HAP-1 (cell line): Measurements from ENCODE around the gene SF3A1.

ENCODE experiments used
- DNase-seq, 2 experiments: peaks; one replicate each; pipeline ENCODE4 v3.0.0-alpha.2; 2016 to 2020; ENCODE audit warnings: low spot score in 2 of 2
- H3K27me3 ChIP-seq: fragments of 250-450 bp; sonication (Bioruptor Pico); 2 replicates; pipeline ENCODE4 v1.5.1; 2020; ENCODE audit warnings: low read depth, mild to moderate bottlenecking, moderate library complexity
- H3K36me3 ChIP-seq: fragments of 250-450 bp; sonication (Bioruptor Pico); replicated peaks from 2 replicates; pipeline ENCODE4 v1.5.1; 2020; ENCODE audit warnings: mild to moderate bottlenecking
- H3K4me1 ChIP-seq: fragments of 250-450 bp; sonication (Bioruptor Pico); 2 replicates; pipeline ENCODE4 v1.5.1; 2020; ENCODE audit warnings: mild to moderate bottlenecking
- H3K4me3 ChIP-seq: fragments of 250-450 bp; sonication (Bioruptor Pico); 2 replicates; pipeline ENCODE4 v1.5.1; 2020; ENCODE audit warnings: mild to moderate bottlenecking, moderate library complexity
- H3K9me3 ChIP-seq: fragments of 250-450 bp; sonication (Bioruptor Pico); 2 replicates; pipeline ENCODE4 v1.5.1; 2020; ENCODE audit warnings: mild to moderate bottlenecking, moderate library complexity
- in situ Hi-C: fragments of 300-500 bp; cut with MboI; formaldehyde crosslinking; loops from 3 replicates; pipeline ENCODE4 v1.14.3; 2020; ENCODE audit warnings: low sequenced_read_pairs, inconsistent platforms, mixed read lengths

SF3A1 gene

GRCh38 chr22:30396871-30397655 is 40.4 kb upstream of the SF3A1 start, which contains the start of gene SEC14L2:
Gene SEC14L2 (plus strand): TSS chr22:30397018. CDS start chr22:30397117, 99 bp downstream.
- in situ Hi-C loops: loop anchor here (25.0 kb wide), 1 partner anchor 285 kb away; no protein-coding TSS in a partner anchor
- Histone ChIP-seq H3K9me3 (no peaks in the 10 kb centered on the region), H3K4me3 (peak within 1 kb of the TSS; percentile 53), H3K4me1 (0 out of 2 replicates have a peak, but pooled peaks cover 2% of the 10 kb centered on the region), H3K27me3 (no peaks in the 10 kb centered on the region), H3K36me3 (no peaks in the 10 kb centered on the region)
- peak; percentile 63 to 85 for DNase-seq

- in situ Hi-C loops: loop anchor here (25.0 kb wide), 1 partner anchor 282 kb away; no protein-coding TSS in a partner anchor
- no peak overlapping the region for H3K4me3 ChIP-seq
- H3K36me3 ChIP-seq: no peaks in the 10 kb centered on the region
- H3K4me1 ChIP-seq: 0 out of 2 replicates have a peak, but pooled peaks cover 2% of the 10 kb centered on the region
- no peak for DNase-seq
- H3K27me3 ChIP-seq: no peaks in the 10 kb centered on the region
- H3K9me3 ChIP-seq: peaks cover 6% of the 10 kb centered on the region; the same call in 1 of the 2 replicates
Measured at GRCh38 chr22:30393885-30394284, 37.2 kb upstream of the SF3A1 start.

- peaks cover 6% of the 10 kb centered on the region; the same call in 1 of the 2 replicates for H3K9me3 ChIP-seq
- no peak for DNase-seq
- no peaks in the 10 kb centered on the region for H3K27me3 ChIP-seq
- in situ Hi-C loops: loop anchor here (25.0 kb wide), 1 partner anchor 281 kb away; no protein-coding TSS in a partner anchor
- 0 out of 2 replicates have a peak, but pooled peaks cover 2% of the 10 kb centered on the region for H3K4me1 ChIP-seq
- no peaks in the 10 kb centered on the region for H3K36me3 ChIP-seq
- no peak overlapping the region for H3K4me3 ChIP-seq
Measured at GRCh38 chr22:30393322-30393680, 36.6 kb upstream of the SF3A1 start.

- Histone ChIP-seq H3K4me3 (no peak overlapping the region), H3K27me3 (no peaks in the 10 kb centered on the region), H3K36me3 (no peaks in the 10 kb centered on the region), H3K9me3 (peaks cover 6% of the 10 kb centered on the region; the same call in 1 of the 2 replicates), H3K4me1 (0 out of 2 replicates have a peak, but pooled peaks cover 2% of the 10 kb centered on the region)
- in situ Hi-C loops: loop anchor here (25.0 kb wide), 1 partner anchor 280 kb away; no protein-coding TSS in a partner anchor
- no peak for DNase-seq
Measured at GRCh38 chr22:30392661-30393321, 36.1 kb upstream of the SF3A1 start.

- Histone ChIP-seq H3K27me3 (no peaks in the 10 kb centered on the region), H3K36me3 (no peaks in the 10 kb centered on the region), H3K9me3 (peaks cover 6% of the 10 kb centered on the region; the same call in 1 of the 2 replicates), H3K4me3 (no peak overlapping the region), H3K4me1 (peaks cover 3% of the 10 kb centered on the region; the same call in 1 of the 2 replicates)
- peak; percentile 35 to 76 for DNase-seq
- in situ Hi-C loops: loop anchor here (25.0 kb wide), 1 partner anchor 279 kb away; no protein-coding TSS in a partner anchor
Measured at GRCh38 chr22:30390974-30391691, 34.4 kb upstream of the SF3A1 start.

GRCh38 chr22:30386960-30387827 is 30.5 kb upstream of the SF3A1 start, which contains the start of gene RNF215:
Gene RNF215 (minus strand): TSS chr22:30387411. CDS start chr22:30387313, 98 bp downstream.
- Histone ChIP-seq H3K9me3 (peaks cover 6% of the 10 kb centered on the region; the same call in 1 of the 2 replicates), H3K36me3 (peaks cover 7% of the 10 kb centered on the region; the same call in 1 of the 2 replicates), H3K4me3 (peak within 1 kb of the TSS; percentile 55), H3K4me1 (peaks cover 3% of the 10 kb centered on the region; the same call in 1 of the 2 replicates), H3K27me3 (no peaks in the 10 kb centered on the region)
- DNase-seq: peak; percentile 74 to 91
- in situ Hi-C loops: loop anchor here (25.0 kb wide), 1 partner anchor 275 kb away; no protein-coding TSS in a partner anchor

- in situ Hi-C loops: loop anchor here (25.0 kb wide), 1 partner anchor 274 kb away; no protein-coding TSS in a partner anchor
- Histone ChIP-seq H3K36me3 (peaks cover 11% of the 10 kb centered on the region; the same call in 1 of the 2 replicates), H3K27me3 (no peaks in the 10 kb centered on the region), H3K9me3 (peaks cover 6% of the 10 kb centered on the region; the same call in 1 of the 2 replicates), H3K4me1 (peaks cover 3% of the 10 kb centered on the region; the same call in 1 of the 2 replicates), H3K4me3 (peak overlapping the region; percentile 55)
- DNase-seq: no peak
Measured at GRCh38 chr22:30386608-30386959, 29.9 kb upstream of the SF3A1 start.

GRCh38 chr22:30385942-30386341 is 29.2 kb upstream of the SF3A1 start:
- Histone ChIP-seq H3K36me3 (peaks cover 11% of the 10 kb centered on the region; the same call in 1 of the 2 replicates), H3K4me3 (no peak overlapping the region), H3K4me1 (peaks cover 3% of the 10 kb centered on the region; the same call in 1 of the 2 replicates), H3K9me3 (peaks cover 3% of the 10 kb centered on the region; the same call in 1 of the 2 replicates), H3K27me3 (no peaks in the 10 kb centered on the region)
- no peak for DNase-seq
- in situ Hi-C loops: loop anchor here (25.0 kb wide), 1 partner anchor 274 kb away; no protein-coding TSS in a partner anchor

GRCh38 chr22:30383061-30383460 is 26.4 kb upstream of the SF3A1 start:
- Histone ChIP-seq H3K36me3 (peaks cover 11% of the 10 kb centered on the region; the same call in 1 of the 2 replicates), H3K9me3 (no peaks in the 10 kb centered on the region), H3K4me3 (no peak overlapping the region), H3K27me3 (no peaks in the 10 kb centered on the region), H3K4me1 (peaks cover 3% of the 10 kb centered on the region; the same call in 1 of the 2 replicates)
- in situ Hi-C loops: loop anchor here (25.0 kb wide), 1 partner anchor 271 kb away; no protein-coding TSS in a partner anchor
- DNase-seq: no peak

- H3K9me3 ChIP-seq: no peaks in the 10 kb centered on the region
- no peak for DNase-seq
- H3K36me3 ChIP-seq: peaks cover 17% of the 10 kb centered on the region
- no peaks in the 10 kb centered on the region for H3K27me3 ChIP-seq
- in situ Hi-C loops: loop anchor here (25.0 kb wide), 1 partner anchor 270 kb away; no protein-coding TSS in a partner anchor
- H3K4me3 ChIP-seq: no peak overlapping the region
- H3K4me1 ChIP-seq: peaks cover 3% of the 10 kb centered on the region; the same call in 1 of the 2 replicates
Measured at GRCh38 chr22:30382340-30382739, 25.6 kb upstream of the SF3A1 start.

GRCh38 chr22:30381264-30381663 is 24.6 kb upstream of the SF3A1 start:
- Histone ChIP-seq H3K4me3 (no peak overlapping the region), H3K27me3 (no peaks in the 10 kb centered on the region), H3K4me1 (peaks cover 1% of the 10 kb centered on the region; the same call in 1 of the 2 replicates), H3K36me3 (peaks cover 21% of the 10 kb centered on the region), H3K9me3 (no peaks in the 10 kb centered on the region)
- in situ Hi-C loops: loop anchor here (25.0 kb wide), 1 partner anchor 269 kb away; no protein-coding TSS in a partner anchor
- no peak for DNase-seq

- DNase-seq: no peak
- Histone ChIP-seq H3K4me3 (no peak overlapping the region), H3K27me3 (no peaks in the 10 kb centered on the region), H3K36me3 (peaks cover 21% of the 10 kb centered on the region), H3K4me1 (no peaks in the 10 kb centered on the region), H3K9me3 (no peaks in the 10 kb centered on the region)
- in situ Hi-C loops: loop anchor here (25.0 kb wide), 1 partner anchor 268 kb away; no protein-coding TSS in a partner anchor
Measured at GRCh38 chr22:30380011-30380410, 23.3 kb upstream of the SF3A1 start.
